Stimulated activated CD8-positive, alpha-beta memory T cell treated with anti-CD3 and anti-CD28 coated beads, Interleukin-12 subunit alpha, Interleukin-12 subunit beta, amount 100 ng/mL, for 4 hours (primary cell): ENCODE results near the gene MAGI1.

ENCODE experiments used
- DNase-seq: peaks from one replicate; pipeline ENCODE4 v3.0.0-alpha.2; 2020; ENCODE audit warnings: low read depth

MAGI1 gene

DNA sequence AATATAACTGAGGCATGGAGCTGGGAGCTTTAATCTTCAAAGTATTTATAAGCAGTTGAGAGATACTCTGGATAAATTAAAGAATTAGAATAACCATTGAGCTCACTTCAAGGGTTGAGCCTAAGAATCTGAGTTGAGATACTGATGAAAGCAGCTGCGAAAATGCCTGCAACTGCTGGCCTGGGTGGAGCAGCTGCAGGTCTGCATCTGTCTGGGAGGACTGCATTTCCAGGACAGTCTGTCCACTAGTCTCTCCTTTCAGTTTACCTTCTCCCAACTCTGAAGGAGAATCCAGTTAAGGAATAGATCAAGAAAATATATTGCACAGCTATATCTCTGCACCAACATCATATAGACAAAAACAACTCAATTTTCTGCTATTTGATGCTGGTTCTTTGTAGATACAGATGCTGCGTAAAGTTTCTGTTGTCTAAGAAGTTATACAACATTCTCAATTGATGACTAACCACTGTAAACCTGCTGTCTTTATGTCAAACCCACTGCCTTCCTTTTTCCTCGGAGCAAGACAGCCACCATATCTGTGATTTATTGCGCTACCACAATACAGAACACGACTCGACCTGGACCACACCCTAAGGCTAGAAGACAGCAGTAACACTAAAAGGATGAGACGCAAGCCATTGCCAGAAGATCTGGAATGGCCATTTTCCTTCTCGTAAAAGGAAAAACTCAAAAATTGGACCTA lies 245.1 kb downstream of the MAGI1 start:
- no peak for DNase-seq

DNA sequence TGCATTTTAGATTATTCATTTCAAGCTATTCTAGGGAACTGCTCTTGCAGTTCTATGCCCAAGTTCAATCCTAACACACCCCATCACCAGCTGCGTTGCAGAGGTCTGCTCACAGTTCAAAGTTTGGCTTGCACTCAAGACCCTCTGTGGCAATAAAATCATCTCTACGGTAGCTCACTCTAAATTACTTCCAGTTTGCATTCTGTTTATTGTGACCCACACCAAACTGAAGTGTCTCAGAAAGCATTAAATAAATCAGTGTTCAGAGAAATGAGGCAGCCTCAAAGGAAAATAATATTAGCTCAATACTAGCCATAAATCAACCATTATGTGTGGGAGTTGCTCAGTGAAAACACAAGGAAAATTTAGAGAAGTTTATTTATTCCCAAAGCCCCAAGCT lies 250.3 kb downstream of the MAGI1 start:
- no peak for DNase-seq

DNA sequence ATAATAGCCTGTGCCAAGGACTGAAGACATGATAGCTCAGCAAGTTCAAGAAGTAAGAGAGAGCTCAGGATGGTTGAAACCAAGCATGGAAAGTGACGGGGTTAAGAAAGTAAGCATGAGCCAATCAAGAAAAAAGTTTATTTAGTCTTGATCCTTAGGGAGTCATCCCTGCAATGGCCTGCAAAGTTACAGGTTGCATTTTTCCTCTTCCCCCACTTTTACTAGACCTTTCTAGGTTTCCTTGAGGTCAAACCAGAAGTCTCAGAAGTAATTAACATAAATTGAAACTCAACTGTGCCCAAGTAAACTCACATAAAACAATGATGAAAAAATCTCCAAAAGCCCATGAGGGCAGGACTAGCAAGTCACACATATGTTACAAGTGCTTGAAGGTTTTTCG lies 250.9 kb downstream of the MAGI1 start:
- DNase-seq: no peak

DNA sequence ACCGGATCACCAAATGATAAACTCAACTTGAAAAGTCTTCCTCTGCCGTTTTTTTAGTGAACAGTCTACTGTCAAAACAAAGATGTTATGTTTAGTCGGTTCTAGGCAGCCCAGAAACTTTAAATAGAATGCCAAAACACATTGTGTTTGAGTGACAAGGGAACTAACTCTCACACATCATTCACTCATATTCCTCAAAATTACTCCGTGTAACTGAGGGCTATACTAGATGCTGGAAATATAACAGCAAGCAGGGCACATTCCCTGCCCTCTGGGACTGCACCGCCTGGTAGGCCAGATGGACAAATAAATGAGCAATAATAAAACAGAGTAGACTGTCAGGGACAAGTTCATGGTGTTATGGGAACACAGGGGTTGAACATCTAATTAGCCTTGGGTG lies 251.4 kb downstream of the MAGI1 start:
- no peak for DNase-seq

DNA sequence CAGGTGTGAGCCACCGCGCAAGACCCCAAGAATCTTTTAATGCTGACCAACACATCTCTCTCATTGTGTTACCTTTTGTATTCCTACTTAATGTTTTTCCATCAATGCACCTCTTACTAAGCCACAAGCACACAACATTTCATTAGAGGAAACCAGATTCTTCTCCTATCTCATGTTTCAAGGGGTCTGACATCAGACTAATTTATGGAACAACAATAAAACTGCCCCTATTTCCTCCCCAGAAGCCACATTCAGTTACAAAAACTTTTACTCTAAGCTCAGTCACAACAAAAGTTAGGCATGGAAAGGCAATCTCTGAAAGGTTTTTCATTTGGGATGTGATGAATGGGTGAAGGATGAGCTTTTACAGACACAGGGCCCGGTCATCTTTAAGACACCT lies 251.8 kb downstream of the MAGI1 start:
- DNase-seq: no peak

DNA sequence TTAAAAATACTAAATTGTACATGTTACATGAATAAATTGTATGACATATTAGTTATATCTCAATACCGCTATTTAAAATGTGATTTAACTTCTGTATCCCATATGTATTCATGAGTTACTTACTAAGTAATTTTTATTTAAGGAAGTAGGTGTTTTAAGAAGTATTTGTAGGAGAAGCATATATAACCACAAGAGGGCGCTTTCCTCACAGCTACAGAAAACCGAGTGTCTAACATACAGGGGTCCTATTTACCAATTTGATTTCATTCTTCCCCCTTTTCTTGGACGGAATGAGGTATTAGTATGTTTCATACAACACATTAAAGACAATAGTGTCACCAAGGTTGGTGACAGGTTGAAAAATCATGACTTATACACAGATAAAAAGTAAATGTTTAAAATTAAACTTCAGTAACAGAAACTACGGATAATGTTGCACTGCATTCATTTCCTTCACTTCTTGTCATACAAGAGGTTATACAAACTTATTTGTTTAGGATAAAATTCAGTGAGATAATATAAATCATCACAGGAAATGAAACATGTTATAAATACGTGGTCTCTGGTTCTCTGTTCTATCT lies 253.6 kb downstream of the MAGI1 start:
- no peak for DNase-seq

DNA sequence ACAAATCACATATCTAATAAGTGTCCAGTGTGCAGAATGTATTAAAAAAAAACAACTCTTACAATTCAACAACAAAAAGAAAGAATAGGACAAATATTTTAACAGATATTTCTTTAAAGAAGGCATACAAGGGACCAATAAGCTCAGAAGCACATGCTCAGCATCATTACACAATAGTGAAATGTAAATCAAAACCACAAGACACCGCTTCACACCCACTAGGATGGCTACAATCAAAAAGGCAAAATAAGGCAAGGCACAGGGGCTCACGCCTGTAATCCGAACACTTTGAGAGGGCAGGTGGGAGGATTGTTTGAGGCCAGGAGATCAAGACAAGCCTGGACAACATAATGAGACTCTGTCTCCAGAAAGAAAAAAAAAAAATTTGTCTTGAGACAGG lies 255.6 kb downstream of the MAGI1 start:
- DNase-seq: no peak

DNA sequence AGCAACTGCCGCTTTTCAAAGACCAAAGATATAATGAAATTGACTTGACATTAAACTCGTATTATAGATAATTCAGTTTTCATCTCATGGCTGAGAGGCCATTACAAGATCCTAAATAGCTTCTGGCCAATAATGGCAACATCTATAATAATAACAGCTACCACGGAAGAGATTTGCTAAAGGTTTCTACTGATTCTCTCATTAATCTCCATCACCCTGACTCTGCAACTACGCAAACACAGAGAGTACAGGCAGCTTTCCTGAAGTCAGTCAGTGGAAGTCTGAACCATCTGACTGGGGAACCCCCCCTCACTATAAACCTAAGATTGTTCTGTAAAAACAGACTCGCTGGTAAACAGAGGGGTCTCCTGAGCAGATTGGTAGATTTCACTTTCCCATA lies 257.1 kb downstream of the MAGI1 start:
- no peak for DNase-seq

DNA sequence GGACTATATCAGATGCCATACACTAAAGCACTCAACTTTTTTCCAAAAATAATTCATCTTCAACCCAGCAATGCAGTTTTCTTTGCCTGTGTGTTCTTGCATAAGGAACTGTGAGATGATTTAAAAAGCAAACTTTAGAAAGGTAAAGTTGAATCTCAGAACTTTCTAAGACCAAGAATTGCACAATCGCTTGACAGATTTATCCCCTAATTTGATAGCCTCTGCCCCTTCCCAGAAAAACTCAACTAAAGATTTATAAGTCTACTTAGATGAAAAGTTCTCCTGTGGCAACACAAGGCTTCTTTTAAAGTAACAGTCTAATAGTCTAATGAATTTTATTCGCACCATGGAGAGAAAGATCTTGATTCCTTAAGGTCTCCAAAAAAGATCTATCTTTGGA lies 259.3 kb downstream of the MAGI1 start:
- DNase-seq: no peak

DNA sequence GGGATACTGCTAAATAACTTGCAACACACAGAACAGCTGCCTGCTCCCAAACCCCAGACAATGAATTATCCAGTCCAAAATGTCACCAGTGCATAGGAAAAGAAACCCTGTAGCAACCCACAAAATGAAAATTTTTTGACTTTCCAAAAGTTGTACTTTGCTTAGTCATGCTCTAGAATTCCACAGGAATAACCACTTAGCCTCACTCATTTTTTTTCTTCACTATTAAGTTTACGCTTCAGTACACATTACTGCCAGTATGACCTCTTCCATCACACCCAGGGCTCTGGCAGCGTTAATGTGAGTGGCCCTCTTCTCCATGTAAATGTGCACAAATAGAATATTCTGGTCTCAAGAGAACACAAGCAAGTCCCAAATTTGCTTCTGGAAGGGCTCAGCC lies 259.8 kb downstream of the MAGI1 start:
- no peak for DNase-seq

DNA sequence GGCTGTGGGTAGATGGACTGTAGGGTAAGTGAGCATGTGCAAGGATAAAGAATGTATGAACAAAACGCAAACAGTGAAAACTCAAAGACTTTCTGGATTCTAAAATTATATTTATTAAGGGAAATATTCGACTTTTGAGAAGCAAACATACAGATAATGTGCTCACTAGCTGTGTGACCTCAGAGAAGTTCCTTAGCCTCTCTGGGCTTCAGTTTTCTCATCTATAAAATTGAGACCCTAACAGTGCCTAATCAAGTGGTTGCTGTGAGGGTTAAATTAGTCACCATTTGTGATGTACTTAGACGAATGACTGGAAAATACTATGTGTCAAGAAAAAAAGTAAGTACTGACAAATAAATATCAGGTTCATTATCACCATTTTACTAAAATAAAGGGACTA lies 261.7 kb downstream of the MAGI1 start:
- no peak for DNase-seq

DNA sequence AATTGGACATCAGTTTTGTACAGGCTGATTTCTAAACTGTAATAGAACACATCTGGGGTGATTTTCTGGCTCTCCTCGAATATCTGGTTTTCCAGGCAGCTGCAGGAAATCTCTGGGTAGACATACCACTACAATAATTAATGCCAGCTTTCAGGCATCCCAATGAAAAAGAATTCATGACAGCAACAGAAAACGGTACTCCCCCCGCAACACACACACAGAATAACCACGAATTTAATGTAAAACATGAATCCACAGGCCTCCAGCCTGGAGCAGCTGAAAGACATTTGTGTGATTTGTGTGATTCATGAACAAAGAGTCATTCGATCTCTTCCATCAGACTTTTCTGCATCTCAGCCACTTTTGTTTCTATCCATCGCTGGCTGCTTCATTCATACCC lies 262.2 kb downstream of the MAGI1 start:
- no peak for DNase-seq

DNA sequence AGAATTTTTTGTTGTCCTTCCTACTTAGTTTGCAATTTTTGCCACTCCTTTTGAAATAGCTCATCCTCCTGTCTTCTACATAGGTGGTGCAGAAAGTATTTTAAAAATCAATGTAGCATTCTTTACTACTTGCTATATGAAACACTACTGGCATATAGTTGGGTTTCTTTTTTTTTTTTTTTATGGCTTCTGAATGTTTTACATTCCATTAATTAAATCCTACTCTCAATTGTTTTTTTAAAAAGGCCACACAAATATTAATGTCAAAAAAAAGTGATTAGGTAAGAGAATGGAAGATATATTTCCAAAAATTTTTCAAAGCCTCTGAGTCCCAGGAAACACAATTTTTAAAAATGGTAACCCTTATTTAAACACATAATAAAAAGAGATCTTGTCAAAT lies 262.6 kb downstream of the MAGI1 start:
- no peak for DNase-seq

DNA sequence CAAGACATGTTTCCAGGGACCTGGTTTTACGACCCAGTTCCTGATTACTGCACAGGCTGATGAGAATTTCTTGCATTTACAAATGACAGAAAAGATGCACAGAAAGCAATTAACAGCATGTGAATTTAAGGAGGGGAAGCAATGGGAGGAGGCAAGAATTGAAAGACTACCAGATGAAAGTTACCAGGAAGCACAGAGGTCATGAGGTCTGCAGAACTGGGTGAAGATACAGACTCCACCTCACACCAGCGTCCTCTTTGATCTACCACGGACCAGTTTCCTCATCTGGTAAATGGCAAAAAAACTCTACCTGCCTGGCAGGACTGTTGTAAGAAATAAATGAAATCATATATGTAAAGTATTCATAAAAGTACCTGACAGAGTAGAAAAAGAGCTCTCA lies 266.0 kb downstream of the MAGI1 start:
- no peak for DNase-seq

DNA sequence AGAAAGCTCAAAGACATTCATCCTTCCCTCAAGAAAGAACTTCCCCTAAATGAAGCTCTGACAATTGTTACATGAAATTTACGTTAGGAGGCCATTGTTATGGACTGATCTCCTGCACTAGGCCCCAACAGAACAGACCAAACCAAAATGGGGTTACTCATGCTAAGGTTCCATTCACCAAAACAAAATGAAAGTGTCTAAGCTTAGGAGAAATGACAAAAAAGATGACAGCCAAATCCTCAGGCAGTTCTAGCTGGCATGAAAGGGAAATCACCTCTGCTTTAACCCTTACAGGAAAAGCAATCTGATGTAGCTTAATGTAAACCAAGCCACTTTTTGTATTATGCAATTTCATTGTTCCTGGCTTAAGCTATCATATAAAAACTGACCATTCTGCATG lies 271.2 kb downstream of the MAGI1 start:
- DNase-seq: no peak

DNA sequence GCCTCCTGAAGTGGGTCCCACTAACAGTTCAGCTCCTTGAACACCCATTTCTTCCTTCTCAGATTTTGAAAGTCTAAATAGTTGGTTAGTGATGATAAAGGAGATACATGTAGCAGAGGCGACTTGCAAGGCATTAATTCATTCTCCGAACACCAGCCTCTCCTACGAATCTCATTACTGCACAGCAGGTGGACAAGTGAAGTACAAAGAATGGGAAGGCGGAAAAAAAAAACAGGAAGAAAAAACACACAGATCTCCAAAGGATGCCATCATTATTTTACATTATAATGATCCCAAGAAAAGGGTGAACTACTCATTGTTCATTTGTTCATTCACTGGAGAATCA lies 276.5 kb downstream of the MAGI1 start:
- no peak for DNase-seq

DNA sequence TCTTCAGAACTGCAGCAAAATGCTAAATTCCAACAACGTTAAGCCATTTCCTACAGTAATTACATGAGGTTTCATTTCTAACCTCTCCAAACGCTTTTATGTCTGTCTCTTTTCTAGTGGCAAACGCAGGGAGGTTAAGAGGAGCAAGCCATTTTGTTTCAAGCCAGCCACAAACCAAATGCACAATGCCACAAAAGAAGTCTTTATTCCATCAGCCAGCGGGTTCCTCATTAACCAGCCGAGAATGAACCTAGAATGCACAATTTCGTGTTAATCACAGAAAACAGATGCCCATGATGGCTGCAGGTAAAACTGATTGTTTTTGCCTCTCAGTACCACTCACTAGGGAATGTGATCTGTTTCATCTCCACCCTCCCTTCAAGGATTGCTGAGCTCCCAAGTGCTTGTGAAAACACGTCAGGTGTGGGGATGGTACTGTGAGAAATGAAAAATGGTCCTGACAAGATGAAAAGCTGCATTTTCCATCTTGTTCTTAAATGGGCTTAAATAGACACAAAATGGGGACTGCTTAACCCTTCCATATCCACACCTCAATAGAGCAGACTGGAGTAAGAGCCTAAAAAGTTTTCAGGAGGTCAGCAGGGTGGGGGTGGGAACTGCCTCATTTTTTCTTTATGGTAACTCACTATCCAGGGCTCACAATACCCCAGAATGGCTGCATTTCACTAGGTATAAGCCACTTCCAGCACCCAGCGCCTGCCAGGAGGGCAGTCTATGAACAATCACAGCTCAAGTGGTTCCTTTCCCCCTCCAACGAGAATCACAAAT lies 277.1 kb downstream of the MAGI1 start:
- DNase-seq: no peak

DNA sequence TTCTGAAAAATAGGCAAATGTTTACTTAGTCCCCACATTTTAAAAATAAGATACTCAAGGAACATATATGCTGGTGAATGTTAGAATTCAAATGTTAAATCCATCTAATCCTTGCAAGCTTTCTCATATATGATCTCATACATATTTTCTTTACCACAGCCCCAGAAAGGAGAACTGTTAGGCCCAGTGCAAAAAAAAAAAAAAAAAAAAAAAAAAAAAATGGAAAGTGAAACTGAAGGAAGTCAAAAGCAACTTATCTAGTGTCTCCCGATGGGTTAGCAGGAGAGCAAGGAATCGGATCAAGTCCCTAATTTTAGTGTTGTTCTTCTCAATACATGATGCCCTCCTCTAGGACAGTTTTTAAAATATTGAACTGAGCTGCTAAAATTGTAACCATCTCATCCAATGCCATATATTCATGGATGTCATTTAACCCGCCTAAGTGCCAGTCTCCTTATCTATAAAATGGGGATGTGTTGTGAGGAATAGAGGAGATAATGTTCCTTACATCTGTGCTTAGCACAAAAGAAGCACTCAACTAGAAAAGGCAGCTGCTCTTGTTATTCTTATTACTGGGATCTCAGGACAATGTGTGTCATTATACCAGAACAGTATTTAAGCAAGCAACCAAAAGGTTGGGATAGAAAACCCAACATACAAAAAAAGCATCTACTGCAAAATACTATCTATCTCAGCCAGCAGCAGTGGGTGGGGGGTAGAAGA lies 279.7 kb downstream of the MAGI1 start:
- DNase-seq: no peak

DNA sequence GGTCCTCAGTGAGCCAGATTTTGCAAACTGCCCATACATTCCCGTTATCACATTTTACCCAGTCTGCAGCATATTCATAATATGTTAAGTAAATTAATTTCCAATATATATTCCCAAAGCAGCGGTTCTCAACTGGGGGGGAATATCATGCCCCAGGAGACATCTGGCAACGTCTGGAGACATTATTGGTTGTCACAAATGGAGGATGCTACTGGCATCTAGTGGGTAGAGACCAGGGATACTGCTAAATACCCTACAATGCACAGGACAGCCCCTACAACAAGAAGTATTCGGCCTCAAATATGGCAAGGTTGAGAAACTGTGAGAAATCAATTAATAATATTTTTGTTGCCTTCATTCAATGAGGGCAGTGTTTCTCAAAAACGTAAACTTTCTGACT lies 280.3 kb downstream of the MAGI1 start:
- no peak for DNase-seq

DNA sequence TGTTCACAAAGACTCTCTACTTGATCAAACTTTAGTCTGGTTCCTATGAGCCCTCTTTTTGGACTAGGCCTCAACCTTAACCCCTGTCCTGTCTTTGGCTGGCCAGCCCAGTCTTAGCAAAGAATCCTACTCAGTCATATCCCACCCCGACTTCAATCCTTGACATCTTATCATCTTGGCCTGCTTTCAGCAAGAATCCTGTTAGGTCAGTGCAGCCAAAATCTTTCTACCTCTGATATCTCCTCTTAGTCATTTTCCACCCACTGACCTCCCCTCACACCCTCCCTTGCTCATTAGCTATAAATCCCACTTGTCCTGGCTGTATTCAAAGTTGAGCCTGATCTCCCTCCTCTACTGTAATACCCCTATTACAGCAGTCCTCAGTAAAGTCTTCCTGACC lies 286.1 kb downstream of the MAGI1 start:
- DNase-seq: no peak

DNA sequence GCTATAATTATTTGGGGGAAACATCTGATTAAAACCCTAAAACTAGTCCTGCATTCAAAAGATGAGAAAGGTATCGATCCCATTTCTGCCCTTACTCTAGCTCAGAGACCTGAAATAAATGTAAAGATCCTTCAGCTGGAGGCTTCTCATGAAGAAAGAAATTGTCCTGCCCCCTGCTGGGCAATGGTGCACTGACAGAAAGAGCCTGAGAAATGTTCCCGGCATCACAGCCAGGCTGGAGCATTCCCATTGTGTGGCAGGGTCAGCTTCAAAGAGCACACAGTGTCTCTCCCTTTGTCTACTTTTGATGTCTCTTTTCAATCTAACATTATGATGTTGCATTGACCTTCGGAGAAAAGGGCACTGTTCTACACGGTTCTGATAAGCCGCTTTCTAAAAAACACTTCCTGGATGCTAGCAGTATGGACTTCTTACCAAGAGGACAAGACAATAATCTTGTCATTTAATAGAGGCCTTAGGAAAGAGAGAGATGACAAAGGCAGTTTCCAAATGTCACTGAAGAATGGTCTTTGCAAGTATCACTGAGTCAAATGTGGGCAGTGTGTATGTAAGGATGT lies 287.5 kb downstream of the MAGI1 start:
- no peak for DNase-seq

DNA sequence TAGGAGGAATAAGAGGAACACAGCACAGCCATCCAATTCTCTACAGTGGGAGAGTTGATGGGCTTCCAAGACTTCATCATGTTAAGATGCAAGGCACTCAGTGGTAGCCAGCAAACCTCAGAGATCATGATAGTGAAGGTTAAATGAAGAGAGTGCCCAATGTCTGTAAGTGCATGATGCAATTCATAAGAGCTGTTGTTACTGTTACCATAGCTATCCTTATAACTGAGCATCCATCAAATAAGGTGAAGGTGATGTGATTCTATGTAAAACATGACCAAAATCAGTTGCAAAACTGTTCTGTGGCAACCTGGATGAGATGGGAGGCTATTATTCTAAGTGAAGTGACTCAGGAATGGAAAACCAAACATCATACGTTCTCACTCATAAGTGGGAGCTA lies 289.7 kb downstream of the MAGI1 start:
- DNase-seq: no peak

DNA sequence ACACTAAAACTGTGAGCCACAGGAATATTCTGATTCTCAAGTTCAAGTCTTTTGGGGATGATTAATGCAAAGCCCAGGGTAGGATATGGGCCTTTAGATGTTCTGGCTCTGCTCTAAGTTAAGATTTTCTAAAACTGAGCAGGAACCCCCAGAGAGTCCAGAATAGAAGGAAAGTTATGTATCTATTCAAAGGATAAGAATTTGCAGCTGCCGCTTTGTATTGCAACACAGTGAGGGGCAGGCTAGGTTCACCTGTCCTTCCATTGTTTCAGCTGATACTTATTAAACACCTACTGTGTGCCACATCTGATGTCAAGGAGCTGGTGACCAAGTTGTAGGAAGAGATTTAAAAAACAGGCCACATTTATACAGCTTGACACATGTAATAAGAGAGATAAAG lies 290.4 kb downstream of the MAGI1 start:
- no peak for DNase-seq
